TTC549 (cell line): ENCODE results near the gene XXYLT1.

Experiments
- FAIRE-seq: peaks from 2 replicates; lab custom pipeline; 2012; peaks lifted over from hg19 to GRCh38; lab: Jason Lieb, UNC

XXYLT1 gene

GRCh38 chr3:195129644-195130492 is 141.1 kb downstream of the XXYLT1 start:
- no peak for FAIRE-seq

- FAIRE-seq = no peak
Measured at GRCh38 chr3:195129072-195129643, 141.8 kb downstream of the XXYLT1 start.

- FAIRE-seq = no peak
Measured at GRCh38 chr3:195128255-195129071, 142.5 kb downstream of the XXYLT1 start.

GRCh38 chr3:195126056-195126605 is 144.8 kb downstream of the XXYLT1 start:
- FAIRE-seq = no peak

- no peak for FAIRE-seq
Measured at GRCh38 chr3:195125646-195126045, 145.3 kb downstream of the XXYLT1 start.

GRCh38 chr3:195124378-195124992 is 146.5 kb downstream of the XXYLT1 start:
- FAIRE-seq = no peak

- FAIRE-seq = no peak
Measured at GRCh38 chr3:195123281-195123691, 147.7 kb downstream of the XXYLT1 start.

GRCh38 chr3:195122261-195122660 is 148.7 kb downstream of the XXYLT1 start:
- no peak for FAIRE-seq

GRCh38 chr3:195120267-195120601 is 150.7 kb downstream of the XXYLT1 start:
- FAIRE-seq = no peak

GRCh38 chr3:195119461-195120266 is 151.3 kb downstream of the XXYLT1 start:
- no peak for FAIRE-seq

- no peak for FAIRE-seq
Measured at GRCh38 chr3:195118671-195119070, 152.3 kb downstream of the XXYLT1 start.

DNA sequence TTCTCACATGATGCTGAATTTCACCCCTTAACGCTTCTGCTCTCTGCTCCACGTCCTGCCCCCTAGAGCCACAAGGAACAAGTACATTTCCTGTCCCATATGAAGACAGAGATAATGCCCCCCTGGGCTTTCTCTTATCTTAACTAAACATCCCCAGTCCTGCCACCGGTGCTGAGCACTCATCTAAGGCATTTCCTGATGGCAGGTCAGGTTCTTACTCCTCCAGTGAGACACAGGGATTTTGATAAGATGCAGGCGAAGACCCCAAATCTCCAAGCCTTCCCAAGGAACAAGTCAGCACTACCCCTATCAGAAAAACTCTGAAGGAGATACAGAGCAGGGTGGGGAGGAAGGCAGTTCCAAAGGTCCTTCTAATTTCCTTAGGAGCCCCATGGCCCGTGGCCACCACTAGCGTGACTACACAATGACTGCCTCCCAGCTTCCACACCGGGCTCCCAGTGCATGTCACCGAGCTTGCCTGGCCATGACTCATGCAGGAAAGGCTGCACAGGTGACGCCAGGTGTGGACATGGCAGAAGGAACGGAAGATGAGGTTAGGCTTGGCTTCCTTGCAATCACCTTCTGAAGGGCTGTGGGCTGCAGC is 152.9 kb downstream of the XXYLT1 start:
- no peak for FAIRE-seq

- no peak for FAIRE-seq
Measured at GRCh38 chr3:195116407-195117185, 154.4 kb downstream of the XXYLT1 start.

DNA sequence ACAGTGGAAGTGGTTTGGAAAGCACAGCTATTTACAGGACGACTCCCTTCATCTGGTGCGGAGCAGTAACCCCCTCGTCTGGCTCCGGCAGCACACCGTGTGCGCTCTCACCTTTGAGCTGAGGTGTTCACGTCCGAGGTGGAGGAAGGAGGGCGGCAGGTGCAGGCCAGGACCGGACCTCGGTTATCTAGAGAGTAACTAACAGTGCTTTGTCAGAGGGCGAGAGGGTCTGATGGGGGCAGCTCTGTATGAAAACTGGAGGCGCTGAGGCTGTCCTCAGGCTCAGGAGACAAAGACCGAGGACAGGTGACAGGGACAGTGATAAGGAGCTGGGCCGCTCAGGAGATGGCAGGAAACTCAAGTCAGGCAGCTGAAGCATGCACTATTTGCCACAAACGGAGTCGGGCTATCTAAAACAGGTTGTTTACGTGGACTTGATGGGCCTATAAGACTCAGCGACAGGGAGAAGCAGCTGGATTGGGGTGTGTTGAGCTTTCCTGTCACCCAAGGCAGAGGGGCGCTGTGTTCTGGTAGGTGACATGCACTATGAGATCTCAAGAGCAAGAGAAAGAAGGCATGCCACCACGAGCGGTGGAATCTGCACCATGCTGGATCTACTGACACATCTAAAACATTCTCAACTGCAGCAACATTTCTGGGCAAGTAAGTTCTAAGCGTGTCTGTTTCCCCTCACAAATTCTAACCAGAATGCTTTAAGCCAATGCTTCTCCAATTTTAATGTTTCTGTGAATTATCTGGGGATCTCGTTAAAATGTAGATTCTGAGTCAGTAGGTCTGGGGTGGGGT is 155.2 kb downstream of the XXYLT1 start:
- FAIRE-seq = no peak

DNA sequence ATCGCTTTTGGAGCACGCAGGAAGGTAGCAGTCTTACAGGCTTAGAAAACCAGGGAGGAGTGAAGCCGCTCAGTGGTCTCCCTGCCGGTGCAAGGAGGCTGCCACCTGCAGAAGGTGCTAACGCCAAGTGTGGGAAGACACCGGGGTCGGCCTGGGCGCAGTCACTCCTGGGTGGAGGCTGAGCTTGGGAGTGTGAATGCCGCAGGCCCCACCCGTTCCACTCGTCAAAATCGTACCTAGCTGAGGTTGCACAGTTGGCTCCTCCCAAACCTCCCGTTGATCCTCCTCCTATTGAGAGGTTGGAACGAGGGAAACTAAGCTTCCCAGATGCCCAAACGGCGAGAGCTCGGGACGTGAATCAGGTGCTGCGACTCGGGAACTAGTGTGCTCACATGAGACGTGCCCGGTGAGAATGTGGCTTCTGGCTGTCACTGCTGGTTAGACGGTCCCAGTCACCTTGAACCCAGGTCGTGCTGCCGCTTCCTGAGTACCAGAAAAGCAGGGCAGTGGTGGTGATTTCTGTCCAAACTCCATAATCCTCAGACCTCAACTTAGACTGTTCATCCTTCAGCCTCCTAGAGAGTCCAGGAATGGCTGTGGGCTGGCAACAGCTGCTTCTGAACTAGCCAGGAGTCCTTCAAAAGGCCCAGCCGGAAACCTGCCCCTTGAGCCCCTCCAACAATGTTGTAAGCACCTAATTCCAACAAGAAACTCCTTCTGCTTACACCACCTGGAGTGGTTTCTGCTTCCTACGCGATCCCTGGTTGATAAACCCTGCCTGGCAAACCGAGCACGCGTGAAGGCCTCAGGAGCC is 156.0 kb downstream of the XXYLT1 start:
- FAIRE-seq = no peak

GRCh38 chr3:195113536-195114425 is 157.2 kb downstream of the XXYLT1 start:
- no peak for FAIRE-seq

DNA sequence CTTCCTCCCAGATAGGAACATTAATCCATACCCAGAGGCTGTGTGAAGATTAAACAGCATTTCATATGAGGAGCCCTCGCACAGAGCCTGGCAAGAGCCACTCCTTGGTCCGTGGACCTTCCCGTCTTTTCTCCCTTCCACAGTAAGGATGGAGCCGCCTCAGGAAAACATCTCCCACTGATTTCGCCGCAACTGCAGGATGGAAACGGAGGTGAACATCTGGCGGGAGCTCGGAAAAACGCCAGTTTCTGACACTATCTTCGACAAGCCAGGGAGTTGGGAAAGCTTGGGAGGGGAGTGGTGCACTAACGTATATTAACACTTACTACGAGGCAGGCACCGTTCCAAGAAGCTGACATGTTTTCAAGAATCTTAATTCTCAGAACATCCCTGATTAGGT is 157.9 kb downstream of the XXYLT1 start:
- no peak for FAIRE-seq
